Activated B cell treated with CpG ODN at 0.5 μM for 24 hours (primary cell): ENCODE results near the gene R3HDM2. TPM values are rescaled to one million over a fixed set of nuclear protein-coding genes. Genes with fewer than 3 reads are reported as not detected.

Source experiments
- ATAC-seq: fragments of 200-7000 bp; cut with Tn5 transposase; one replicate; pipeline ENCODE4 v1.10.0; 2021; ENCODE audit warnings: low read depth, mild to moderate bottlenecking, moderate library complexity
- CTCF ChIA-PET: fragments of 350-600 bp; sonication (Branson Sonifier 250); formaldehyde crosslinking; loops from one replicate; lab custom pipeline; 2021; ENCODE audit warnings: antibody characterized with exemption; lab: Charles Lee
- POLR2A ChIA-PET: fragments of 350-600 bp; sonication (Branson Sonifier 250); formaldehyde crosslinking; loops from one replicate; lab custom pipeline; 2021; ENCODE audit warnings: antibody characterized with exemption; lab: Charles Lee
- DNase-seq: peaks from one replicate; pipeline ENCODE4 v3.0.0; 2022
- H3K27ac Mint-ChIP-seq: one replicate; pipeline ENCODE4 v1.8.0; 2020; ENCODE audit warnings: mixed read lengths
- H3K27me3 Mint-ChIP-seq: one replicate; pipeline ENCODE4 v1.8.0; 2021; ENCODE audit warnings: mixed read lengths
- H3K36me3 Mint-ChIP-seq: one replicate; pipeline ENCODE4 v1.8.0; 2021; ENCODE audit warnings: low read depth, mixed read lengths
- H3K4me1 Mint-ChIP-seq: one replicate; pipeline ENCODE4 v1.8.0; 2021; ENCODE audit warnings: mixed read lengths
- H3K4me3 Mint-ChIP-seq: one replicate; pipeline ENCODE4 v1.8.0; 2020; ENCODE audit warnings: mild to moderate bottlenecking, mixed read lengths
- H3K9me3 Mint-ChIP-seq: one replicate; pipeline ENCODE4 v1.8.0; 2020; ENCODE audit warnings: mixed read lengths
- intact Hi-C: fragments of 100-400 bp; cut with micrococcal nuclease; formaldehyde crosslinking; loops from one replicate; pipeline ENCODE4 v1.15.1; 2024
- total RNA-seq: library from RNA; stranded (reverse); gene quantifications from 2 replicates; pipeline ENCODE4 v1.2.3, GENCODE V29; 2022
- TF ChIP-seq, protein P1 (sequence below): fragments of 200-600 bp; IDR thresholded peaks from one replicate; pipeline ENCODE4 v1.8.0; 2022; ENCODE audit warnings: antibody characterized with exemption, mild to moderate bottlenecking

The R3HDM2 gene
- total RNA-seq, 1 donor from 2014 or later = 75.6 TPM

GRCh38 chr12:57247041-57247440 is 183.8 kb downstream of the R3HDM2 start:
- peaks cover 6% of the 10 kb centered on the region for H3K36me3 Mint-ChIP-seq
- TF ChIP-seq, protein P1, sequence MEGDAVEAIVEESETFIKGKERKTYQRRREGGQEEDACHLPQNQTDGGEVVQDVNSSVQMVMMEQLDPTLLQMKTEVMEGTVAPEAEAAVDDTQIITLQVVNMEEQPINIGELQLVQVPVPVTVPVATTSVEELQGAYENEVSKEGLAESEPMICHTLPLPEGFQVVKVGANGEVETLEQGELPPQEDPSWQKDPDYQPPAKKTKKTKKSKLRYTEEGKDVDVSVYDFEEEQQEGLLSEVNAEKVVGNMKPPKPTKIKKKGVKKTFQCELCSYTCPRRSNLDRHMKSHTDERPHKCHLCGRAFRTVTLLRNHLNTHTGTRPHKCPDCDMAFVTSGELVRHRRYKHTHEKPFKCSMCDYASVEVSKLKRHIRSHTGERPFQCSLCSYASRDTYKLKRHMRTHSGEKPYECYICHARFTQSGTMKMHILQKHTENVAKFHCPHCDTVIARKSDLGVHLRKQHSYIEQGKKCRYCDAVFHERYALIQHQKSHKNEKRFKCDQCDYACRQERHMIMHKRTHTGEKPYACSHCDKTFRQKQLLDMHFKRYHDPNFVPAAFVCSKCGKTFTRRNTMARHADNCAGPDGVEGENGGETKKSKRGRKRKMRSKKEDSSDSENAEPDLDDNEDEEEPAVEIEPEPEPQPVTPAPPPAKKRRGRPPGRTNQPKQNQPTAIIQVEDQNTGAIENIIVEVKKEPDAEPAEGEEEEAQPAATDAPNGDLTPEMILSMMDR = no peak
- intact Hi-C loops = loop anchor here (10.0 kb wide), 1 partner anchor 612 kb away; the partner anchor contains the start of gene BAZ2A
- DNase-seq (no peak), ATAC-seq (no peak)
- no peaks in the 10 kb centered on the region for H3K9me3 Mint-ChIP-seq
- CTCF ChIA-PET = interaction anchor here (3.1 kb wide), 1 partner anchor 33 kb away, joined by 15 read pairs; no protein-coding TSS in a partner anchor
- peaks cover 3% of the 10 kb centered on the region for H3K27me3 Mint-ChIP-seq
- no peak overlapping the region for H3K4me3 Mint-ChIP-seq
- H3K27ac Mint-ChIP-seq = no peak overlapping the region
- POLR2A ChIA-PET = interaction anchor here (0.7 kb wide), 2 partner anchors 31 to 512 kb away, joined by 6 to 9 read pairs; no protein-coding TSS in a partner anchor
- peaks cover 30% of the 10 kb centered on the region for H3K4me1 Mint-ChIP-seq

DNA sequence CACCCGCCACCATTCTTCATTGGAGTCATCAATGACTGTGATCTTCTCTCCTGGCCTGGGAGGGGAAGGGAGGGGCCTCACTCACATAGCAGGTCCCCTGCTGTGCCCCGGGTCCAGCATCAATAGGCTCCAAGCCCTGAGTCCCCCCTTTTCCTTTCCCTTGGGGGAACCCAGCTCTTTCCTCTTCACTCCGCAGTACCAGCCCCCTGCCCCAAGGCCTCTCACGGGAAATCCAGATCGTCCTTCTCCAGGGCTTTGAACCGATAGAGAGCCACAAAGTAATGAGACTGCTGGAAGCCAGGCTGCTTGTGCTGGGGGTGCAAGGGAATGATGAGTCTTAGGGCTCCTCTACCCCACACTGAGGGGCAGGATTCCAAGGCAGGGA is 186.5 kb downstream of the R3HDM2 start:
- no peak for ATAC-seq
- peaks cover 10% of the 10 kb centered on the region for H3K36me3 Mint-ChIP-seq
- H3K27me3 Mint-ChIP-seq = peaks cover 3% of the 10 kb centered on the region
- H3K27ac Mint-ChIP-seq = no peak overlapping the region
- DNase-seq = no peak
- no peak overlapping the region for H3K4me3 Mint-ChIP-seq
- H3K4me1 Mint-ChIP-seq = peaks cover 56% of the 10 kb centered on the region
- ChIA-PET CTCF (interaction anchor here (1.5 to 20.9 kb wide), 4 partner anchors 28 to 208 kb away, joined by 4 to 390 read pairs (median 13); partner anchors contain the start of gene NXPH4), POLR2A (interaction anchor here (0.6 to 0.7 kb wide), 2 partner anchors 30 to 68 kb away, joined by 3 read pairs; no protein-coding TSS in a partner anchor)
- TF ChIP-seq, protein P1 = no peak
- no peaks in the 10 kb centered on the region for H3K9me3 Mint-ChIP-seq
- intact Hi-C loops = loop anchor here (5.0 to 10.0 kb wide), 2 partner anchors 237 to 610 kb away; partner anchors contain the start of genes BAZ2A and ZBTB39

DNA sequence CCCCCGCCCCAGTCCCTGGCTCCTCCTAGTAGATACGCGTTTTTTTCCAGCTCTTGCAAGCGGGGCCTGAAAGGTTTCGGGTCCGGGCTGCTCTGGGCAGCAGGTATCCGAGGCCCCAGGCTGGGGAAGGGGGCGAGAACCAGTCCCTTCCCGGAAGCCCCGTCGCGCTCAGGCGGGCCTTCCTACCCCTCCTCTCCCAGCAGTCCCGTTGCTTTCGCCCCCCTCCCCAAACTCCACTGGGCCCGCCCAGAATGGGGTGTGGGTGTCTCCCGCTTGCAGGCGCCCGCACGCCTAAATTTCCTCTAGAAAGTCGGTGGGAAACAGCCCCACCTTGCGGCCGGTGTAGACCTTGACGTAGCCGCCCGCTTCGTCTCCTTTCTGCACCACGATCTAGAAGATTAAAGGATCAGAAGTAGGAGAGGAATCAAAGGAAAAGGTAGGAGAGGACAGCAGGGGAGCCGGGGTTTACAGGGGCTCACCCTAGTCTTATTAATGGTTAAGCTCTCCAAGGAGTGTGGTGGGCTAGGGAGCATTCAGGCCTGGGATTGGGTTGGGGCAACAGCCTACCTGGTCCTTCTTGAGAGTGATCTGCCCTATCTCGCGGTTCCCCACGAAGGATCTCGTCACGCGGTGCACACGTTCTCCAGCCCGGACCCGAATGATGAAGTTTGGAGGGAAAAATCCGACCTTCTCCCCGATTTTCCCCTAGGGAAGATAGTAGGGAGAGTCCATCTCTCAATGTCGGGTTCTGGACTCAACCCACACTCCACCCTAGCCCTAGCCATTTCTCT is 187.1 kb downstream of the R3HDM2 start:
- Mint-ChIP-seq H3K27ac (peak overlapping the region; percentile 42), H3K36me3 (peaks cover 10% of the 10 kb centered on the region), H3K4me3 (peak overlapping the region; percentile 89), H3K4me1 (peaks cover 55% of the 10 kb centered on the region), H3K27me3 (peaks cover 6% of the 10 kb centered on the region), H3K9me3 (no peaks in the 10 kb centered on the region)
- ChIA-PET CTCF (interaction anchor here (1.0 to 20.9 kb wide), 16 partner anchors 9 to 209 kb away, joined by 3 to 390 read pairs (median 4); partner anchors contain the start of genes NXPH4 and SHMT2), POLR2A (interaction anchor here (0.6 to 9.0 kb wide), 9 partner anchors 9 to 518 kb away, joined by 3 to 268 read pairs (median 5); partner anchors contain the start of genes LRP1, NXPH4, SHMT2 and STAT6)
- peak; percentile 77 for DNase-seq
- ATAC-seq = no peak
- intact Hi-C loops = loop anchor here (1.0 to 10.0 kb wide), 6 partner anchors 30 to 609 kb away; partner anchors contain the start of genes BAZ2A, LRP1 and ZBTB39
- TF ChIP-seq, protein P1 = no peak

- POLR2A ChIA-PET = interaction anchor here (1.0 to 9.0 kb wide), 12 partner anchors 9 to 517 kb away, joined by 3 to 268 read pairs (median 5); partner anchors contain the start of genes LRP1, NXPH4, SHMT2 and STAT6
- Mint-ChIP-seq H3K9me3 (no peaks in the 10 kb centered on the region), H3K4me1 (peaks cover 59% of the 10 kb centered on the region), H3K4me3 (peak overlapping the region; percentile 89), H3K27ac (peak overlapping the region; percentile 84), H3K36me3 (peaks cover 10% of the 10 kb centered on the region), H3K27me3 (peaks cover 6% of the 10 kb centered on the region)
- CTCF ChIA-PET = interaction anchor here (0.7 to 20.9 kb wide), 17 partner anchors 10 to 213 kb away, joined by 3 to 390 read pairs (median 4); partner anchors contain the start of genes NXPH4 and SHMT2
- TF ChIP-seq, protein P1 = no peak
- peak; percentile 76 for DNase-seq
- intact Hi-C loops = loop anchor here (1.0 to 10.0 kb wide), 8 partner anchors 30 to 927 kb away; partner anchors contain the start of genes BAZ2A, LRP1, R3HDM2 and ZBTB39
- peak; percentile 33 for ATAC-seq
Measured at GRCh38 chr12:57242691-57243454, 188.0 kb downstream of the R3HDM2 start.
